SIG-M5 (cell line): ENCODE results near the gene DENR.
"Not testable (repeated sequence)": the region's sequence is repeated elsewhere in the genome, so short reads cannot be mapped to it uniquely, and the experiment has no call there.

Experiments used
- DNase-seq: peaks from one replicate; lab custom pipeline; 2025; lab: John Stamatoyannopoulos, UW

DENR gene

GRCh38 chr12:122740351-122740750 lies 12.3 kb upstream of the DENR start:
- DNase-seq, result no peak

GRCh38 chr12:122743895-122744525 lies 8.6 kb upstream of the DENR start:
- DNase-seq, result no peak

GRCh38 chr12:122747224-122748135 lies 5.1 kb upstream of the DENR start:
- no peak for DNase-seq

- DNase-seq, result no peak
These were observed 2.9 kb upstream of the DENR start for GRCh38 chr12:122749569-122750332.

GRCh38 chr12:122750781-122751515 lies 1.7 kb upstream of the DENR start:
- not testable (repeated sequence) for DNase-seq

GRCh38 chr12:122753319-122753650 lies 661 bp downstream of the DENR start:
- no peak for DNase-seq

- DNase-seq, result no peak
These were observed 2.2 kb downstream of the DENR start for GRCh38 chr12:122754790-122755189.

GRCh38 chr12:122757568-122757967 lies 4.9 kb downstream of the DENR start:
- DNase-seq, result no peak

GRCh38 chr12:122785503-122785902 lies 32.9 kb downstream of the DENR start:
- DNase-seq, result no peak

- DNase-seq, result no peak
These were observed 35.8 kb downstream of the DENR start for GRCh38 chr12:122788387-122788786.

- DNase-seq, result no peak
These were observed 37.0 kb downstream of the DENR start for GRCh38 chr12:122789637-122790036.

- DNase-seq, result no peak
These were observed 37.9 kb downstream of the DENR start for GRCh38 chr12:122790393-122791075.

GRCh38 chr12:122793685-122794106 lies 41.1 kb downstream of the DENR start:
- DNase-seq, result peak; percentile 11

GRCh38 chr12:122795807-122796206 lies 43.2 kb downstream of the DENR start:
- no peak for DNase-seq

- DNase-seq, result no peak
These were observed 47.1 kb downstream of the DENR start for GRCh38 chr12:122799641-122800243.

- no peak for DNase-seq
These were observed 51.3 kb downstream of the DENR start for GRCh38 chr12:122803937-122804336.

GRCh38 chr12:122804957-122805356 lies 52.3 kb downstream of the DENR start:
- DNase-seq, result not testable (repeated sequence)

GRCh38 chr12:122807651-122808050 lies 55.0 kb downstream of the DENR start:
- DNase-seq, result no peak

- no peak for DNase-seq
These were observed 59.2 kb downstream of the DENR start for GRCh38 chr12:122811777-122812176.

GRCh38 chr12:122813310-122813713 lies 60.7 kb downstream of the DENR start:
- no peak for DNase-seq

GRCh38 chr12:122819209-122819785 lies 66.7 kb downstream of the DENR start:
- DNase-seq, result no peak
